ENCODE results near the gene SPACA5. TPM values are rescaled to one million over a fixed set of nuclear protein-coding genes. Genes with fewer than 3 reads are reported as not detected.

SPACA5 gene
- total and polyA plus RNA-seq, 2 of the 13 experiments (the other 11 are each of a cell fraction or from before 2014, with no cell fraction given): not detected

DNA sequence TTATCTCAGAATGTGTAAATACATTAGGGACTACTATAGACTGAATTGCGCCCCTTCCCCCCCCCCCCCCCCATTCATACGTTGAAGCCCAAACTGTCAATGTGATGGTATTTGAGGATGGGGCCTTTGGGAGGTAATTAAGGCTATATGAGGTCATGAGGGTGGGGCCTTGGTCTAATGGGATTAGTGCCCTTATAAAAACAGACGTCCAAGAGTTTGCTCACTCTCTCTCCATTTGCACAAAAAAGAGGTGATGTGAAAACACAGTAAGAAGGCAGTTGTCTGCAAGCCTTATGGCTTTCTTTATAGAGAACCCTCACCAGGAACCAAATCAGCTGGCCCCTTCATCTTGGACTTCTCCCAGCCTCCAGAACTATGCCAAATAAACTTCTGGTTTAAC lies 15.3 kb downstream of the SPACA5 start:
- CTCF ChIA-PET (ENCODE audit: low intra/inter-chr PET ratio, low total read pairs): no interaction called here
- H3K9ac ChIP-seq (ENCODE audit: insufficient read depth, low read depth, low read length): peak overlapping the region; percentile 94; the same call in 1 of the 2 replicates
- TF ChIP-seq, protein P1, sequence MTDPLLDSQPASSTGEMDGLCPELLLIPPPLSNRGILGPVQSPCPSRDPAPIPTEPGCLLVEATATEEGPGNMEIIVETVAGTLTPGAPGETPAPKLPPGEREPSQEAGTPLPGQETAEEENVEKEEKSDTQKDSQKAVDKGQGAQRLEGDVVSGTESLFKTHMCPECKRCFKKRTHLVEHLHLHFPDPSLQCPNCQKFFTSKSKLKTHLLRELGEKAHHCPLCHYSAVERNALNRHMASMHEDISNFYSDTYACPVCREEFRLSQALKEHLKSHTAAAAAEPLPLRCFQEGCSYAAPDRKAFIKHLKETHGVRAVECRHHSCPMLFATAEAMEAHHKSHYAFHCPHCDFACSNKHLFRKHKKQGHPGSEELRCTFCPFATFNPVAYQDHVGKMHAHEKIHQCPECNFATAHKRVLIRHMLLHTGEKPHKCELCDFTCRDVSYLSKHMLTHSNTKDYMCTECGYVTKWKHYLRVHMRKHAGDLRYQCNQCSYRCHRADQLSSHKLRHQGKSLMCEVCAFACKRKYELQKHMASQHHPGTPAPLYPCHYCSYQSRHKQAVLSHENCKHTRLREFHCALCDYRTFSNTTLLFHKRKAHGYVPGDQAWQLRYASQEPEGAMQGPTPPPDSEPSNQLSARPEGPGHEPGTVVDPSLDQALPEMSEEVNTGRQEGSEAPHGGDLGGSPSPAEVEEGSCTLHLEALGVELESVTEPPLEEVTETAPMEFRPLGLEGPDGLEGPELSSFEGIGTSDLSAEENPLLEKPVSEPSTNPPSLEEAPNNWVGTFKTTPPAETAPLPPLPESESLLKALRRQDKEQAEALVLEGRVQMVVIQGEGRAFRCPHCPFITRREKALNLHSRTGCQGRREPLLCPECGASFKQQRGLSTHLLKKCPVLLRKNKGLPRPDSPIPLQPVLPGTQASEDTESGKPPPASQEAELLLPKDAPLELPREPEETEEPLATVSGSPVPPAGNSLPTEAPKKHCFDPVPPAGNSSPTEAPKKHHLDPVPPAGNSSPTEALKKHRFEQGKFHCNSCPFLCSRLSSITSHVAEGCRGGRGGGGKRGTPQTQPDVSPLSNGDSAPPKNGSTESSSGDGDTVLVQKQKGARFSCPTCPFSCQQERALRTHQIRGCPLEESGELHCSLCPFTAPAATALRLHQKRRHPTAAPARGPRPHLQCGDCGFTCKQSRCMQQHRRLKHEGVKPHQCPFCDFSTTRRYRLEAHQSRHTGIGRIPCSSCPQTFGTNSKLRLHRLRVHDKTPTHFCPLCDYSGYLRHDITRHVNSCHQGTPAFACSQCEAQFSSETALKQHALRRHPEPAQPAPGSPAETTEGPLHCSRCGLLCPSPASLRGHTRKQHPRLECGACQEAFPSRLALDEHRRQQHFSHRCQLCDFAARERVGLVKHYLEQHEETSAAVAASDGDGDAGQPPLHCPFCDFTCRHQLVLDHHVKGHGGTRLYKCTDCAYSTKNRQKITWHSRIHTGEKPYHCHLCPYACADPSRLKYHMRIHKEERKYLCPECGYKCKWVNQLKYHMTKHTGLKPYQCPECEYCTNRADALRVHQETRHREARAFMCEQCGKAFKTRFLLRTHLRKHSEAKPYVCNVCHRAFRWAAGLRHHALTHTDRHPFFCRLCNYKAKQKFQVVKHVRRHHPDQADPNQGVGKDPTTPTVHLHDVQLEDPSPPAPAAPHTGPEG (CRISPR knock-in tag; IDR thresholded peaks at IDR 0.05): no peak
- peak; percentile 92 for TF ChIP-seq ZNF264 (CRISPR knock-in tag; IDR thresholded peaks at IDR 0.05)
- WGBS (ENCODE audit: low lambda C conversion rate): 33% methylated on average over 1 of the region's 3 CpGs
- no TSS peak for BruUV-seq (replicated peaks)
- in situ Hi-C loops (cut with HindIII; ENCODE audit: extremely low pct_ligation_motif_present, low pct_unique_long_range_greater_than_20kb): loop anchor here (10.0 kb wide), 1 partner anchor 57 kb away; no protein-coding TSS in a partner anchor
- H3K79me2 ChIP-seq (ENCODE audit: insufficient read depth, low read length): no peaks in the 10 kb centered on the region
- POLR2A ChIA-PET: no interaction called here
- intact Hi-C loops (cut with micrococcal nuclease; ENCODE audit: unreplicated experiment): no loop called here
- peak overlapping the region in 1 of 3 experiments; percentile 79; a peak in 2 of 6 replicates for H3K4me3 ChIP-seq (replicated peaks in 1 of 3; ENCODE audit: insufficient read depth in 1 of 3, low read depth in 2 of 3, low read length in 3 of 3)
- H3K36me3 ChIP-seq (replicated peaks in 1 of 2; ENCODE audit: control insufficient read depth in 1 of 2, insufficient read depth in 2 of 2, low read length in 2 of 2): no peaks in the 10 kb centered on the region
- peak overlapping the region; percentile 64; the same call in 1 of the 2 replicates for H3K4me2 ChIP-seq (ENCODE audit: low read depth, low read length)
- peak overlapping the region; percentile 97 for H2AFZ ChIP-seq (ENCODE audit: low read length)
- no peaks in the 10 kb centered on the region for H4K20me1 ChIP-seq (ENCODE audit: insufficient read depth, low read length)
- ATAC-seq: no peak
- FAIRE-seq: no peak
- no peaks in the 10 kb centered on the region for H3K9me3 ChIP-seq (ENCODE audit: low read length)
- H3K27me3 ChIP-seq (ENCODE audit: control insufficient read depth in 1 of 2, insufficient read depth in 2 of 2, low read length in 2 of 2): no peaks in the 10 kb centered on the region; a peak in 1 of 5 replicates
- H3K27ac ChIP-seq (ENCODE audit: extremely low read length, insufficient read depth, low read length): no peak overlapping the region
- no peak for DNase-seq (ENCODE audit: low spot score)
- H3K4me1 ChIP-seq (ENCODE audit: insufficient read depth, low read length): no peaks in the 10 kb centered on the region
